ENCODE measurements around the gene ISM2. TPM values are rescaled to one million over a fixed set of nuclear protein-coding genes. Genes with fewer than 3 reads are reported as not detected.
"Not testable (repeated sequence)": the region's sequence is repeated elsewhere in the genome, so short reads cannot be mapped to it uniquely, and the experiment has no call there.

ISM2 gene
- total RNA-seq, 2 donors from 2014 or later: 1.3 to 1.6 TPM

DNA sequence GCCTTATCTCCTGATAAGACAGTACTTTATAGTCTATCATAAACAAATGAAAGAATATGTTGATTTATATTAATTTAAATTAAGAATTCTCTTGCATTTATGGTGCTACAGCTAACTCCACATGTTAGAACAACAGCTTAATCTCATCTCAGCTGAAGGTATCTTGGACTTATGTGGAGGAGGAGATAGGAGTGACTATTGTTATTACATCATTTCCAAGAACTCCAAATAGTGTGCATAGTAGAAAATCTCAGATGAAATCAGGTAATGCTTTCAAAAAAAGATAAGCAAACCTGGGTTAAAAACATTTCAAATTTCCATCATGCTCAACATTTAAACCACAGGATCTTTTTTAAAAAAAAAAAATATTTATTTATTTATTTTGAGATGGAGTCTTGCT, 31.3 kb upstream of the ISM2 start:
- no peak for DNase-seq
- Histone ChIP-seq H3K9me3 (ENCODE audit: control insufficient read depth, low read length) (no peaks in the 10 kb centered on the region), H3K27ac (ENCODE audit: low read depth, low read length) (no peak overlapping the region), H3K36me3 (ENCODE audit: control insufficient read depth, insufficient read depth, low read length) (peaks cover 6% of the 10 kb centered on the region), H3K4me1 (ENCODE audit: control insufficient read depth, insufficient read depth, low read length) (no peaks in the 10 kb centered on the region), H3K27me3 (ENCODE audit: control insufficient read depth, insufficient read depth, low read length, poor library complexity, severe bottlenecking) (no peaks in the 10 kb centered on the region), H3K9ac (ENCODE audit: extremely low read depth, low read length, poor library complexity, severe bottlenecking) (no peak overlapping the region), H3K4me3 (ENCODE audit: low read length) (no peak overlapping the region)
- no peak overlapping the region for H3K4me3 Mint-ChIP-seq
- no peaks in the 10 kb centered on the region for H3K27me3 Mint-ChIP-seq (ENCODE audit: insufficient read depth)
- H3K9me3 Mint-ChIP-seq: no peaks in the 10 kb centered on the region
- H3K27ac Mint-ChIP-seq: no peak overlapping the region
- peaks cover 29% of the 10 kb centered on the region for H3K36me3 Mint-ChIP-seq (ENCODE audit: low read depth)
- H3K4me1 Mint-ChIP-seq: no peaks in the 10 kb centered on the region
- TF ChIP-seq, protein P1, sequence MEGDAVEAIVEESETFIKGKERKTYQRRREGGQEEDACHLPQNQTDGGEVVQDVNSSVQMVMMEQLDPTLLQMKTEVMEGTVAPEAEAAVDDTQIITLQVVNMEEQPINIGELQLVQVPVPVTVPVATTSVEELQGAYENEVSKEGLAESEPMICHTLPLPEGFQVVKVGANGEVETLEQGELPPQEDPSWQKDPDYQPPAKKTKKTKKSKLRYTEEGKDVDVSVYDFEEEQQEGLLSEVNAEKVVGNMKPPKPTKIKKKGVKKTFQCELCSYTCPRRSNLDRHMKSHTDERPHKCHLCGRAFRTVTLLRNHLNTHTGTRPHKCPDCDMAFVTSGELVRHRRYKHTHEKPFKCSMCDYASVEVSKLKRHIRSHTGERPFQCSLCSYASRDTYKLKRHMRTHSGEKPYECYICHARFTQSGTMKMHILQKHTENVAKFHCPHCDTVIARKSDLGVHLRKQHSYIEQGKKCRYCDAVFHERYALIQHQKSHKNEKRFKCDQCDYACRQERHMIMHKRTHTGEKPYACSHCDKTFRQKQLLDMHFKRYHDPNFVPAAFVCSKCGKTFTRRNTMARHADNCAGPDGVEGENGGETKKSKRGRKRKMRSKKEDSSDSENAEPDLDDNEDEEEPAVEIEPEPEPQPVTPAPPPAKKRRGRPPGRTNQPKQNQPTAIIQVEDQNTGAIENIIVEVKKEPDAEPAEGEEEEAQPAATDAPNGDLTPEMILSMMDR (conservative IDR thresholded peaks at IDR 0.05): no peak

DNA sequence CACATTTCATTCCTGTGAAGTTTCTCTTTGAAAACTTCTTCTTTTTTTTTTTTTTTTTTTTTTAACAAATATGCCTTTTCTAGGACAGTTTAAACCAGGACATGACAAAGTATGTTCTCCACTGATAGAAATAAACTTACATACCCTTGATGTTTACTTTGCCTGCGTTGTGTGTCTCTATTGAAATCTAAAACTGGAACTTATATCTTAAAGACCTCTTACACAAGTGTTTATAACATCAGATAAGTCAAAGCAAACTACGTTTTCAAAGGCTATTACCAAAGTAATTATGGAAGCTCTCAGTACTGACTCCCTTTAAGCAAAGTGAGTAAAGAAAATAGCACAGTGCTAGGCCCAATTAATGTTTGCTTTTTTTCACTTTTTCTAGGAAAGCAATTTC, 30.6 kb upstream of the ISM2 start:
- no peaks in the 10 kb centered on the region for H3K27me3 Mint-ChIP-seq (ENCODE audit: insufficient read depth)
- H3K36me3 ChIP-seq (ENCODE audit: control insufficient read depth, insufficient read depth, low read length): peaks cover 6% of the 10 kb centered on the region
- H3K27ac ChIP-seq (ENCODE audit: low read depth, low read length): no peak overlapping the region
- no peaks in the 10 kb centered on the region for H3K9me3 Mint-ChIP-seq
- 100% methylated on average over 1 to 2 of the region's 2 CpGs for WGBS, 2 experiments (ENCODE audit: insufficient coverage in 1 of 2, insufficient read length in 1 of 2)
- TF ChIP-seq, protein P1 (conservative IDR thresholded peaks at IDR 0.05): no peak
- H3K27ac Mint-ChIP-seq: no peak overlapping the region
- H3K4me1 ChIP-seq (ENCODE audit: control insufficient read depth, insufficient read depth, low read length): no peaks in the 10 kb centered on the region
- H3K27me3 ChIP-seq (ENCODE audit: control insufficient read depth, insufficient read depth, low read length, poor library complexity, severe bottlenecking): no peaks in the 10 kb centered on the region
- no peak overlapping the region for H3K4me3 ChIP-seq (ENCODE audit: low read length)
- H3K9me3 ChIP-seq (ENCODE audit: control insufficient read depth, low read length): no peaks in the 10 kb centered on the region
- H3K36me3 Mint-ChIP-seq (ENCODE audit: low read depth): peaks cover 27% of the 10 kb centered on the region
- no peak overlapping the region for H3K9ac ChIP-seq (ENCODE audit: extremely low read depth, low read length, poor library complexity, severe bottlenecking)
- H3K4me1 Mint-ChIP-seq: no peaks in the 10 kb centered on the region
- DNase-seq: no peak
- no peak overlapping the region for H3K4me3 Mint-ChIP-seq

DNA sequence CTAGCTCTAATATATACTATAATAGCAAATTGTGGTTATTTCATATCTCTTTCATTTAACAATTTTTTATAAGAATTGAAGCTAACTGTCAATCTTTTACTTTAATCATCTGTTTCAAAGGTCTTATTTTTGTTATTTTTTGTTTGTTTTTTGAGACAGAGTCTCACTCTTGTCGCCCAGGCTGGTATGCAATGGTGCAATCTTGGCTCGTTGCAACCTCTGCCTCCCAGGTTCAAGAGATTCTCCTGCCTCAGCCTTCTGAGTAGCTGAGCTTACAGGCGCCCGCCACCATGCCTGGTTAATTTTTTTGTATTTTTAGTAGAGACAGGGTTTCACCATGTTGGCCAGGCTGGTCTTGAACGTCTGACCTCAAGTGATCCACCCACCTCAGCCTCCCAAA, 30.1 kb upstream of the ISM2 start:
- 92 to 100% methylated on average over 2 to 5 of the region's 5 CpGs for WGBS, 2 experiments (ENCODE audit: insufficient coverage in 1 of 2, insufficient read length in 1 of 2)
- H3K36me3 Mint-ChIP-seq (ENCODE audit: low read depth): peaks cover 27% of the 10 kb centered on the region
- H3K4me3 Mint-ChIP-seq; H3K4me3 ChIP-seq (ENCODE audit: low read length); H3K9me3 Mint-ChIP-seq; H3K4me1 ChIP-seq (ENCODE audit: control insufficient read depth, insufficient read depth, low read length); H3K27me3 Mint-ChIP-seq (ENCODE audit: insufficient read depth); H3K27ac Mint-ChIP-seq; H3K27ac ChIP-seq (ENCODE audit: low read depth, low read length); H3K4me1 Mint-ChIP-seq; DNase-seq; H3K9me3 ChIP-seq (ENCODE audit: control insufficient read depth, low read length); H3K27me3 ChIP-seq (ENCODE audit: control insufficient read depth, insufficient read depth, low read length, poor library complexity, severe bottlenecking); H3K9ac ChIP-seq (ENCODE audit: extremely low read depth, low read length, poor library complexity, severe bottlenecking); H3K36me3 ChIP-seq (ENCODE audit: control insufficient read depth, insufficient read depth, low read length): not testable (repeated sequence)

DNA sequence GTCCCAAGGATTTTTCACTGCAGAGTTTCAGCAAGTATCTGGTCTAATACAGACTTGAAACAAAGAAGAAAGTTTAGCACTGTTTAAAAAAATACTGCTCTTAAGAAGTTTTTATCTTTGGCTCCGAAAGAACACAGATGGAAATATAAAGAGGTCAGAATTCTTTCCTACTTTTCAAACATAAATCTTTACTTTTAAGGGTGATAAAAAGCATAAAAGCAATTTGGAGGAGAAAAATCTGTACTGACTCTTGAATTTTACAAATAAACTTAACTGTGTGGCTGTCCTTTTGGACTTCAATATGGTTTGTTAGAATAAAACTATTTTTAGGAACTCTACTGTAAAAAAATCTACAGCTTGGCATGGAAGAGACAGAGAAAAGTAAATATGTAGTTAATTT, 27.6 kb upstream of the ISM2 start:
- Histone ChIP-seq H3K9me3 (ENCODE audit: control insufficient read depth, low read length) (no peaks in the 10 kb centered on the region), H3K4me3 (ENCODE audit: low read length) (no peak overlapping the region), H3K4me1 (ENCODE audit: control insufficient read depth, insufficient read depth, low read length) (no peaks in the 10 kb centered on the region), H3K9ac (ENCODE audit: extremely low read depth, low read length, poor library complexity, severe bottlenecking) (no peak overlapping the region), H3K27me3 (ENCODE audit: control insufficient read depth, insufficient read depth, low read length, poor library complexity, severe bottlenecking) (no peaks in the 10 kb centered on the region), H3K36me3 (ENCODE audit: control insufficient read depth, insufficient read depth, low read length) (peaks cover 6% of the 10 kb centered on the region), H3K27ac (ENCODE audit: low read depth, low read length) (no peak overlapping the region)
- 100% methylated on average over 1 of the region's 1 CpG; no CpG with 5 or more reads in 1 of the 2 experiments for WGBS, 2 experiments (ENCODE audit: insufficient coverage in 1 of 2, insufficient read length in 1 of 2)
- H3K36me3 Mint-ChIP-seq (ENCODE audit: low read depth): peaks cover 14% of the 10 kb centered on the region
- no peak overlapping the region for H3K27ac Mint-ChIP-seq
- no peaks in the 10 kb centered on the region for H3K9me3 Mint-ChIP-seq
- H3K27me3 Mint-ChIP-seq (ENCODE audit: insufficient read depth): no peaks in the 10 kb centered on the region
- TF ChIP-seq, protein P1 (conservative IDR thresholded peaks at IDR 0.05): no peak
- DNase-seq: no peak
- no peak overlapping the region for H3K4me3 Mint-ChIP-seq
- H3K4me1 Mint-ChIP-seq: no peaks in the 10 kb centered on the region
